IPS DF 19.7 (cell line): ENCODE measurements around the gene WNT7B.
A peak's percentile ranks its signal among the peaks of the same experiment; 100 is the strongest.

Experiments used
- DNase-seq: peaks from one replicate; pipeline ENCODE4 v3.0.0-alpha.2; 2013; ENCODE audit warnings: low read depth, low spot score

WNT7B gene

GRCh38 chr22:45907996-45908395, 69.0 kb downstream of the WNT7B start:
- DNase-seq = no peak

- no peak for DNase-seq
Observed at GRCh38 chr22:45907378-45907777, 69.6 kb downstream of the WNT7B start.

- DNase-seq = no peak
Observed at GRCh38 chr22:45906946-45907345, 70.0 kb downstream of the WNT7B start.

- DNase-seq = no peak
Observed at GRCh38 chr22:45905924-45906865, 70.8 kb downstream of the WNT7B start.

GRCh38 chr22:45905326-45905923, 71.5 kb downstream of the WNT7B start:
- DNase-seq = no peak

- DNase-seq = no peak
Observed at GRCh38 chr22:45904236-45904635, 72.7 kb downstream of the WNT7B start.

GRCh38 chr22:45903355-45904135, 73.4 kb downstream of the WNT7B start:
- DNase-seq = no peak

GRCh38 chr22:45897736-45898135, 79.2 kb downstream of the WNT7B start:
- no peak for DNase-seq

- DNase-seq = no peak
Observed at GRCh38 chr22:45896964-45897538, 79.9 kb downstream of the WNT7B start.

- peak; percentile 76 for DNase-seq
Observed at GRCh38 chr22:45896153-45896951, 80.6 kb downstream of the WNT7B start.

- no peak for DNase-seq
Observed at GRCh38 chr22:45895436-45896152, 81.4 kb downstream of the WNT7B start.

GRCh38 chr22:45893516-45893915, 83.4 kb downstream of the WNT7B start:
- DNase-seq = no peak

- DNase-seq = no peak
Observed at GRCh38 chr22:45892681-45893461, 84.1 kb downstream of the WNT7B start.

- no peak for DNase-seq
Observed at GRCh38 chr22:45891996-45892621, 84.9 kb downstream of the WNT7B start.

- DNase-seq = no peak
Observed at GRCh38 chr22:45891471-45891995, 85.4 kb downstream of the WNT7B start.

GRCh38 chr22:45891021-45891421, 85.9 kb downstream of the WNT7B start:
- no peak for DNase-seq

- DNase-seq = no peak
Observed at GRCh38 chr22:45890351-45890635, 86.7 kb downstream of the WNT7B start.

GRCh38 chr22:45889539-45890350, 87.2 kb downstream of the WNT7B start:
- DNase-seq = no peak
